Measurements from ENCODE around the gene CDH6.

CDH6 gene

DNA sequence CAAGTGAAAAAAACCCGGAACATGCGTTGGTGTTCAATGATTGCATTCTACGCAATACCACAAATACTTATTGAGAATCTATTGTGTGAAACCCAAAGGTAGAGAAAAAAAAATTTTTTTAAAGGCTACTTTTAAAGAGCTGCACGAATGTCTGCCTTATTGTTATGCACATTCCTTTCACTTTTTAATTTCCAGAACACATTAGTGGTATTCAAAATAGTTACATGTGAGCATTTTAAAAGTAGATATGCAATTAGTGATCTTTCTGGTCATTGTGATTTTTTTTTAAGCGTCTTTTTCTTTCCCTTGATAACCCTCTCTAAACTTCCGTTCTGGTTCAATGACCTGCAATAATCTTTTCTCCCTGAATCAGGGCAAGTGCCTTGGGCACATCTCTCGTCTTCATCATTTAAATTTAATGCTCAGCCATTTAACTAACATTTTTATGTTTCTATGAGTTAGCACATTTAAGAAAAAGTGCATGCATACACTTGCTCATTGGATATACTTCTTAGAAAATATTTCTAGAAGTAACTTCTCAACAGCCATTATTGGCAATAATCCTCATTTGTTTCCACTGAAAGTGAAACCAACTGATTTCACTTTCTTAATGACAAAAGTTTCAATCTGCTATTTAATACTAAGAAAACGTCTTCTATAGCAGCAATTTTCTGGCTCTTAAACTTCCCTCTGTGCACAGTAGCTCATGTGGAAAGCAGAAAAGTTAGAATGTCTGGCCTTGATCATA lies 80.3 kb downstream of the CDH6 start:
- DNase-seq (ENCODE audit: low read depth): no peak
- TF ChIP-seq, protein P1, sequence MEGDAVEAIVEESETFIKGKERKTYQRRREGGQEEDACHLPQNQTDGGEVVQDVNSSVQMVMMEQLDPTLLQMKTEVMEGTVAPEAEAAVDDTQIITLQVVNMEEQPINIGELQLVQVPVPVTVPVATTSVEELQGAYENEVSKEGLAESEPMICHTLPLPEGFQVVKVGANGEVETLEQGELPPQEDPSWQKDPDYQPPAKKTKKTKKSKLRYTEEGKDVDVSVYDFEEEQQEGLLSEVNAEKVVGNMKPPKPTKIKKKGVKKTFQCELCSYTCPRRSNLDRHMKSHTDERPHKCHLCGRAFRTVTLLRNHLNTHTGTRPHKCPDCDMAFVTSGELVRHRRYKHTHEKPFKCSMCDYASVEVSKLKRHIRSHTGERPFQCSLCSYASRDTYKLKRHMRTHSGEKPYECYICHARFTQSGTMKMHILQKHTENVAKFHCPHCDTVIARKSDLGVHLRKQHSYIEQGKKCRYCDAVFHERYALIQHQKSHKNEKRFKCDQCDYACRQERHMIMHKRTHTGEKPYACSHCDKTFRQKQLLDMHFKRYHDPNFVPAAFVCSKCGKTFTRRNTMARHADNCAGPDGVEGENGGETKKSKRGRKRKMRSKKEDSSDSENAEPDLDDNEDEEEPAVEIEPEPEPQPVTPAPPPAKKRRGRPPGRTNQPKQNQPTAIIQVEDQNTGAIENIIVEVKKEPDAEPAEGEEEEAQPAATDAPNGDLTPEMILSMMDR (conservative IDR thresholded peaks at IDR 0.05; ENCODE audit: low read depth, low read length): no peak
- no peak overlapping the region for H3K4me3 ChIP-seq (ENCODE audit: low read length)

DNA sequence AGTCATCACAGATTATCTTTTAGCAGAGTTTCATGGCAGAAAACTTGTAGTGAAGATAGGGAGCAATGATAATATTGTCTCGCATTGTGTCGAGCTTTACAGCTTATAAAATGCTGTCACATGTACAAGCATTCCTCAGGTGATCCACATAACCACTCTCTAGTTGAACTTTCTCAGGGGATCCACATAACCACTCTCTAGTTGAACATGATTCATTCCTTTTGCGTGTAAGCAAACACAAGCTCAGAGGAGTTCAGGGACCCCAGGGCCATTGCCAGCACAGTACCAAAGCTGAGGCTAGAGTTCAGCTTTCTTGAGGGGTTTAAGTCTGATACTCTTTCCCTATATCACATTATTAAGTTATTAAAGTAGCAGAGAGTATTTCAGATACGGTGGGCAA lies 86.7 kb downstream of the CDH6 start:
- TF ChIP-seq, protein P1 (conservative IDR thresholded peaks at IDR 0.05; ENCODE audit: low read depth, low read length): no peak
- DNase-seq (ENCODE audit: low read depth): peak; percentile 66
- H3K4me3 ChIP-seq (ENCODE audit: low read length): no peak overlapping the region

DNA sequence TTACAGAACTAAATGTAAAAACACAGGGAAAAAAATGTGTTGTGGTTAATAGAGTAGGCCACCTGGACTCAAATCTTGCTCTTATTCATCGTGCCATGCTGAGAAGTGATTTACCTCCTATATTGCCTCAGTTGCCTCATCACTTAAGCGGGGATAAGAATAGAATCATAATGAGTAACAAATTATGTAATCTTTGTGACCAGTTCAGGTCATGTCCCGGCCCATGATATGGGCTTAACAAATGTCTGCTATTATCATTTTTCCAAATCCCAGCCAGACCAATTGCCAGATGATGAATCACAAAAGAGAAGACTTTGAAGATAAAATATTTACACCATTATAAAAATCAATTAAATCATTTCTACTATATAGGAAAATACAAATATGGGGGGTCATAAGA lies 89.8 kb downstream of the CDH6 start:
- DNase-seq (ENCODE audit: low read depth): no peak
- no peak overlapping the region for H3K4me3 ChIP-seq (ENCODE audit: low read length)
- TF ChIP-seq, protein P1 (conservative IDR thresholded peaks at IDR 0.05; ENCODE audit: low read depth, low read length): no peak

DNA sequence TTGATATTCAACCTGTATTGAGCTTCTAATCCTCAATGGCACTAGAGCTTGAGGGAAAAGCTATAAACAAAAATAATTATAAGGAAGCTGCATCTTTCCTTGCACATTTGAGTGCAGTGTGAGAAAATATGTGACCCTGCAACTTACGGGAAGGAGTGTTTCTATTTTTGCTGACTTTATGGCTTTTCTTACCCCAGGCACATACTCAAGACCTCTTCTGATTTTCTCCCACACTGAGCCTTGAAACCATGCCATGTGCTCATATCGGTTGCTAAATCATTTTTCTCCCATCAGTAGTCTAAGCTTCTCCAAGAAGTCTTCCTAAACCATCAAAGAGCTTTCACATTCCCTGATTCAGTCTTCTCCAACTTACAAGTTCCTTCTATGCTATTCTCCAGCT lies 91.5 kb downstream of the CDH6 start:
- no peak for DNase-seq (ENCODE audit: low read depth)
- TF ChIP-seq, protein P1 (conservative IDR thresholded peaks at IDR 0.05; ENCODE audit: low read depth, low read length): no peak
- no peak overlapping the region for H3K4me3 ChIP-seq (ENCODE audit: low read length)

DNA sequence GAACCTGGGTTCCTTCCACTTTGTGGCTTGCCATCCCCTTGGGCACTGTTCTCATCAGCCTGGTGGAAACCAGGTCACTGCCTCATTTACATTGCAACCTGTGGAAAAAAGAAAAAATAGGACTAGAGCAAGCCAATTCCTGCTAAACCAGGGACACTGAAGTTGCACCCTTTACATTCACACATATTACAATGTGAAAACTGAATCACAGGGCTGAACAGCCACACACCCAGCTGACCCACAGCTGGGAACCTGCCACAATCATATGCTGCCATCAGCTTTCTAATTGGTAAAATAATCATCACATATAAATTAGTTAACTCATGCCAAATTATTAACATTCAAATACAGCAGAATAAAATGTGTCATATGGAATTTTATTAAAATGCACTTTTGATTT lies 94.5 kb downstream of the CDH6 start:
- DNase-seq (ENCODE audit: low read depth): no peak
- TF ChIP-seq, protein P1 (conservative IDR thresholded peaks at IDR 0.05; ENCODE audit: low read depth, low read length): no peak
- no peak overlapping the region for H3K4me3 ChIP-seq (ENCODE audit: low read length)

DNA sequence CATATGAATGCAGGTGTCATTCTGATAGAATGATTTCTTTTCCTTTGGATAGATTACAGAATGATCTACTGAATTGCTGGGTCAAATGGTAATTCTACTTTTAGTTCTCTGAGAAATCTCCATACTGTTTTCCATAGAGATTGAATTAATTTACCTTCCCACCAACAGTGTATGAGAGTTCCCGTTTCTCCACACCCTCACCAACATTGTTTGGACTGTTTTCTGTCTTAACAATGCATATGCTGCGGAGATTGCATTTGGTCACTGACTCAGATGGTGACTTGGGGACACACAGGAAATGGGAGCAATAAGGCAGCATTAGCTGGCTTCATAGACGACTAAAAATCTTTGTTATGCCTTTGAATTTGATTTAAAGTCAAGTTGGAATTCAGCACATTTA lies 95.9 kb downstream of the CDH6 start:
- H3K4me3 ChIP-seq (ENCODE audit: low read length): no peak overlapping the region
- no peak for DNase-seq (ENCODE audit: low read depth)
- TF ChIP-seq, protein P1 (conservative IDR thresholded peaks at IDR 0.05; ENCODE audit: low read depth, low read length): no peak

DNA sequence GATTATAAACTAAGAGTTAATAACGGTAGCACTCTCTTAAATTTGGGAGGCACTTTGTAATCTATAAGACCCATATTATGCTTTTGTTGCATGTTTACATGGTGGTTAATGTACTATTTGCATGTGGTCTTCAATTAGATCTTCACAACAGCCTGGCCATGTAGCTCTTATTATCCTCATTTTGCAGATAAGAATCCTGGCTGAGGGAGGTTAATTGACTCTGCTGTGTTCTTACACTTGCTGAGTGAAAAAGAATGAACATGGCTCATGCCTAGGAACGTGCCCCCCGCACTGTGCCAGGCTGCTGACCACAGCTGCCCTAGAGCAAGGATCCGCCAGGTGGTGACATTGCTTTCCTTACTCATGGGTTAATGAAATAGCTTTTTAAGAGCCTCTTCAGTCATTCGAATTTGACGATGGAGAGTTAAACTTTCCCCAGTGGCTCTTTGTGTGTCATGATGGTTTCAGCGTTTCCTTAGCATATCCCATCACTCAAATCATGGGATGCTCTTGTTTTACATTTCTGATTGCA lies 97.9 kb downstream of the CDH6 start:
- DNase-seq (ENCODE audit: low read depth): no peak
- H3K4me3 ChIP-seq (ENCODE audit: low read length): no peak overlapping the region
- TF ChIP-seq, protein P1 (conservative IDR thresholded peaks at IDR 0.05; ENCODE audit: low read depth, low read length): no peak
